ENCODE results near the gene PHF1. TPM values are rescaled to one million over a fixed set of nuclear protein-coding genes. Genes with fewer than 3 reads are reported as not detected.

The PHF1 gene
- total and polyA plus RNA-seq, 2 of the 13 experiments (the other 11 are each of a cell fraction or from before 2014, with no cell fraction given), result 25.4 to 61.9 TPM

- TF ChIP-seq HMGXB3 (CRISPR knock-in tag; IDR thresholded peaks at IDR 0.05; ENCODE audit: borderline replicate concordance) (no peak), SMARCC2 (IDR thresholded peaks at IDR 0.05) (no peak), ZNF639 (CRISPR knock-in tag; conservative IDR thresholded peaks at IDR 0.05) (no peak)
Observed at GRCh38 chr6:33423777-33424176, 13.0 kb downstream of the PHF1 start (continued).

GRCh38 chr6:33424855-33425667 is 14.2 kb downstream of the PHF1 start:
- no peak for FAIRE-seq
- H3K79me2 ChIP-seq (ENCODE audit: insufficient read depth, low read length), result no peaks in the 10 kb centered on the region
- no peak for TF ChIP-seq RNF2 (conservative IDR thresholded peaks at IDR 0.05; ENCODE audit: low read depth)
- no peak for TF ChIP-seq ZNF570 (CRISPR knock-in tag; IDR thresholded peaks at IDR 0.05; ENCODE audit: borderline replicate concordance)
- TF ChIP-seq ZNF713 (CRISPR knock-in tag; IDR thresholded peaks at IDR 0.05), result 0 out of 2 replicates have a peak, but pooled peaks have one; percentile 76
- peak; percentile 30; the same call in 1 of the 2 replicates for TF ChIP-seq SPEN (CRISPR knock-in tag; IDR thresholded peaks at IDR 0.05; ENCODE audit: low read depth)
- 0 out of 2 replicates have a peak, but pooled peaks have one; percentile 70 for TF ChIP-seq FOXO4 (CRISPR knock-in tag; conservative IDR thresholded peaks at IDR 0.05)
- no peak for TF ChIP-seq ZNF720 (CRISPR knock-in tag; IDR thresholded peaks at IDR 0.05)
- 0 out of 2 replicates have a peak, but pooled peaks have one; percentile 47 for TF ChIP-seq PAX8 (CRISPR knock-in tag; IDR thresholded peaks at IDR 0.05; ENCODE audit: borderline replicate concordance)
- TF ChIP-seq TRAFD1 (CRISPR knock-in tag; IDR thresholded peaks at IDR 0.05; ENCODE audit: borderline replicate concordance), result 0 out of 2 replicates have a peak, but pooled peaks have one; percentile 33

More at GRCh38 chr6:33424855-33425667, 14.2 kb downstream of the PHF1 start:
- Histone ChIP-seq H3K4me2 (ENCODE audit: low read depth, low read length) (peak overlapping the region; percentile 98), H3K9me3 (ENCODE audit: low read length) (no peaks in the 10 kb centered on the region), H3K27ac (ENCODE audit: extremely low read length, insufficient read depth, low read length) (peak overlapping the region; percentile 46), H3K4me1 (ENCODE audit: insufficient read depth, low read length) (peaks cover 43% of the 10 kb centered on the region), H3K27me3 (ENCODE audit: control insufficient read depth in 1 of 2, insufficient read depth in 2 of 2, low read length in 2 of 2) (peaks cover 2 to 35% of the 10 kb centered on the region in 2 experiments; a peak in 3 of 5 replicates), H3K9ac (ENCODE audit: insufficient read depth, low read depth, low read length) (peak overlapping the region; percentile 70), H3K4me3 (replicated peaks in 1 of 3; ENCODE audit: insufficient read depth in 1 of 3, low read depth in 2 of 3, low read length in 3 of 3) (peak overlapping the region; percentile 68 to 74 (median 74)), H3K36me3 (replicated peaks in 1 of 2; ENCODE audit: control insufficient read depth in 1 of 2, insufficient read depth in 2 of 2, low read length in 2 of 2) (no peaks in the 10 kb centered on the region), H2AFZ (ENCODE audit: low read length) (peak overlapping the region; percentile 56), H4K20me1 (ENCODE audit: insufficient read depth, low read length) (no peaks in the 10 kb centered on the region)
- CTCF ChIA-PET (ENCODE audit: low intra/inter-chr PET ratio, low total read pairs), result interaction anchor here (1.1 to 3.1 kb wide), 2 partner anchors 34 to 145 kb away, joined by 7 to 19 read pairs; partner anchors contain the start of gene KIFC1
- DNase-seq (ENCODE audit: low spot score) (no peak), ATAC-seq (no peak)
- 16% methylated on average over 12 of the region's 12 CpGs for WGBS (ENCODE audit: low lambda C conversion rate)
- BruUV-seq (replicated peaks), result no TSS peak
- POLR2A ChIA-PET, result interaction anchor here (0.6 to 1.8 kb wide), 8 partner anchors 14 to 1193 kb away, joined by 3 to 13 read pairs (median 5); partner anchors contain the start of genes BAK1, PFDN6, PHF1 and ZBTB22
- in situ Hi-C loops (cut with HindIII; ENCODE audit: extremely low pct_ligation_motif_present, low pct_unique_long_range_greater_than_20kb), result loop anchor here (25.0 kb wide), 1 partner anchor 138 kb away; the partner anchor contains the start of genes B3GALT4, PFDN6, RGL2 and WDR46
- intact Hi-C loops (cut with micrococcal nuclease; ENCODE audit: unreplicated experiment), result no loop called here
